DLD1 (cell line): ENCODE data around the gene ECE2.
"Not testable (repeated sequence)": the region's sequence is repeated elsewhere in the genome, so short reads cannot be mapped to it uniquely, and the experiment has no call there.

ENCODE experiments used
- in situ Hi-C: cut with HindIII; loops from 2 replicates; pipeline ENCODE4 v1.10.0; 2017; ENCODE audit warnings: low sequenced_read_pairs

Gene ECE2

GRCh38 chr3:184261854-184262763, 13.7 kb upstream of the ECE2 start:
- in situ Hi-C loops, result no loop called here

GRCh38 chr3:184262764-184263179, 13.1 kb upstream of the ECE2 start:
- in situ Hi-C loops, result no loop called here

- in situ Hi-C loops, result not testable (repeated sequence)
Observed at GRCh38 chr3:184267249-184267648, 8.6 kb upstream of the ECE2 start.

- in situ Hi-C loops, result no loop called here
Observed at GRCh38 chr3:184272269-184272668, 3.6 kb upstream of the ECE2 start.

GRCh38 chr3:184275381-184275701, 481 bp upstream of the ECE2 start:
- in situ Hi-C loops, result no loop called here

- in situ Hi-C loops, result no loop called here
Observed at GRCh38 chr3:184277366-184277765, 1.5 kb downstream of the ECE2 start.

- in situ Hi-C loops, result no loop called here
Observed at GRCh38 chr3:184282941-184283340, 7.1 kb downstream of the ECE2 start.

GRCh38 chr3:184283681-184284080, 7.9 kb downstream of the ECE2 start:
- in situ Hi-C loops, result no loop called here

- in situ Hi-C loops, result no loop called here
Observed at GRCh38 chr3:184284696-184285095, 8.9 kb downstream of the ECE2 start.

- in situ Hi-C loops, result no loop called here
Observed at GRCh38 chr3:184289426-184289938, 13.7 kb downstream of the ECE2 start.

GRCh38 chr3:184290331-184290730, 14.5 kb downstream of the ECE2 start:
- in situ Hi-C loops, result no loop called here

- in situ Hi-C loops, result no loop called here
Observed at GRCh38 chr3:184291044-184291737, 15.4 kb downstream of the ECE2 start.

GRCh38 chr3:184291738-184292445, 16.1 kb downstream of the ECE2 start:
- in situ Hi-C loops, result no loop called here

GRCh38 chr3:184295771-184296170, 19.9 kb downstream of the ECE2 start:
- in situ Hi-C loops, result no loop called here

GRCh38 chr3:184296616-184297015, 20.8 kb downstream of the ECE2 start:
- in situ Hi-C loops, result no loop called here

- in situ Hi-C loops, result no loop called here
Observed at GRCh38 chr3:184298759-184299487, 23.1 kb downstream of the ECE2 start, which contains the start of gene PSMD2. PSMD2 (plus strand) TSS chr3:184299241; CDS start chr3:184299267, 26 bp downstream.

- in situ Hi-C loops, result no loop called here
Observed at GRCh38 chr3:184299488-184300377, 23.9 kb downstream of the ECE2 start.

GRCh38 chr3:184300378-184300720, 24.5 kb downstream of the ECE2 start:
- in situ Hi-C loops, result no loop called here

- in situ Hi-C loops, result no loop called here
Observed at GRCh38 chr3:184305577-184305976, 29.8 kb downstream of the ECE2 start.
